AG20443 (cell line): ENCODE data around the gene LFNG.

Experiments used
- DNase-seq: peaks from one replicate; pipeline ENCODE4 v3.0.0; 2012; ENCODE audit warnings: low spot score, mixed read lengths

Gene LFNG

DNA sequence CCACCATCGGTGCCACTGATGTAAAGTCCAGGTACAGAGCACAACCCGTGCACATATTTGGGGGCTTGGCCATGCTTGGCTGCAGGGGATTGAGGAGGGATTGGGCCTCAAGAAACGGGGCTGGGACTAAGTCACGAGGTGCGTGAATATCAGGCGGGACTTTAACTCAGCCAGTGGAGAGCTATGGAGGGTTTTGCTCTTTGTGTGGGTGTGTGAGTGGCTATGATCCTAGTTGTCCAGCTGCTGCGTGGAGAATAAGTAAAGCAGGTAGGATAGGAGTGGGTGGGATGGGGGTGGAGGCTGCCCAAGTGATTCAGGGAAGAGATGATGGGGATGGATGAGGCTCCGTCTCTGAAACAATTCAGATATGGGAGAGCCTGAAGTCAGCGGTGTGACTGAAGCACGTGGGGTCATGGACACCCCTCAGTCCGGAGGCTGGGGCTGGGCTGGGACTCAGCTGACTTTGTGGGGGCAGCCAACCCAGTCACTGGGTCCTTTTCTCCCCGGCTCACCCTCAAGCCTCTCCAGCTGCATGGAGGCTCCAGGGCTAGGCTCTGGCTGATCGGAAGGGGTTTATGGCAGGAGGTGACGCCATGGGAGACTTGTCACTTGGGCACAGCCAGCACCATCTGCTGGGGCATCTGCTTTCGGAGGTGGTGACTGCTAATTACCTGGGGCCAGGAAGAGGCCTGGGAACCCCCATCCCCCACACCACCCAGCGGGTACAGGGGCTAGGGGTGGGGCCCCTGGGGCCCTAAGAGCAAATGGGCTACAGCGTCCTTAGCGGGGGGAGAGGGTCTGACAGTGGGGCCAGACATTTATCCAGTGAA lies 1.7 kb upstream of the LFNG start:
- DNase-seq: no peak

DNA sequence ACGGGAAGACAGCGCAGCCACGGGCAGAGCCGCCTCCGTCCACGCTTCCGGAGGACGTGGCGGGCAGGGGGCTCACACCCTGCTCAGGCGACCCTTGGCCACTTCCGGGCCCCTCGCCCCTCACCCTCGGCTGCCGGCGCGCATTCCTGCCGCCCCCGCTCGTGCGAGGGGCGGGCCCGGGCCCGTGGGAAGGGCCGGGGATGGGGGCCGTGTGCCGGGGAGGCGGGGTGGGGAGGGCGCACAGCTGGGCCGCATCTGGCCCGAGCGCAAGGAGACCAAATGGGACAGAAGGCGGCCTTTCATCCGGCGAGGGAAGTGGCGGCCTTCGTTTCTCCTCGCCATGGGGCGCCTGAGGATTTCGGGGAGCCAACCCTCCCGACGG lies 846 bp upstream of the LFNG start:
- DNase-seq: no peak

- peak; percentile 39 for DNase-seq
Measured at GRCh38 chr7:2520131-2520760, 672 bp downstream of the LFNG start.

- DNase-seq: no peak
Measured at GRCh38 chr7:2520761-2521290, 1.3 kb downstream of the LFNG start.

GRCh38 chr7:2521341-2521745 lies 1.8 kb downstream of the LFNG start:
- no peak for DNase-seq

- DNase-seq: no peak
Measured at GRCh38 chr7:2521952-2522591, 2.5 kb downstream of the LFNG start.

GRCh38 chr7:2522780-2523433 lies 3.3 kb downstream of the LFNG start:
- DNase-seq: peak; percentile 33

GRCh38 chr7:2523461-2523936 lies 3.9 kb downstream of the LFNG start:
- no peak for DNase-seq

- peak; percentile 76 for DNase-seq
Measured at GRCh38 chr7:2523941-2524807, 4.6 kb downstream of the LFNG start.

DNA sequence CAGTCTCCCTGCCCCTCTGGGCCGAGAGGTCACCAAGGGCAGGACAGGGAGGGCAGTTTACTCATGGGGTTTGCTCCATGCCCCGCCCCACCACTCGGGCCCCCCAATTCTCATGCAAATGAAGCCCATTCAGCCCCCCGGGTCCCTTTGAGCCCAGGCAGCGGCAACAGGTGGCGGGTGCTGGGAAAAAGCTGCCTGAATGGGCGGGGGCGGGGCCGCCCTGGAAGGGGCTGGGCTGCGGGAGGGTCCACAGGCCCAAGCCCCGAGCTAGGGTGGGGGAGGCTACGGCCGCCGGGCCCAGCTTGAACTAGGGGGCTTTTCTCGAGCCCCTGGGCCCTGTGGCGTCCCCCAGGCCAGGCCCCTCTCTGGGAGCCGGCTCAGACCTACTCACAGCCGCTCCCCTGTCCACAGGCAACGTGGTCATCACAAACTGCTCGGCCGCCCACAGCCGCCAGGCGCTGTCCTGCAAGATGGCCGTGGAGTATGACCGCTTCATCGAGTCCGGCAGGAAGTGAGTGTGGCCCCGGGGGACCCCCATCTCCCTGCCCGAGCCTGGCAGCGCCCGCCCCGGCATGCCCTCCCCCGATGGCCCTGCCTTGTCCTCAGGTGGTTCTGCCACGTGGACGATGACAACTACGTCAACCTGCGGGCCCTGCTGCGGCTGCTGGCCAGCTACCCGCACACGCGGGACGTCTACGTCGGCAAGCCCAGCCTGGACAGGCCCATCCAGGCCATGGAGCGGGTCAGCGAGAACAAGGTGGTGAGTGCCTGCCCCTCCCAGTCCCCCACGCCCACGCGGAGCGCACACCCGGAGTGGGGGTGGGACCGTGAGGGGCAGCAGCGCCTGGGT lies 5.5 kb downstream of the LFNG start:
- no peak for DNase-seq

GRCh38 chr7:2525658-2526630 lies 6.4 kb downstream of the LFNG start:
- no peak for DNase-seq

- DNase-seq: no peak
Measured at GRCh38 chr7:2526659-2527504, 7.3 kb downstream of the LFNG start.

- peak; percentile 72 for DNase-seq
Measured at GRCh38 chr7:2527505-2528467, 8.2 kb downstream of the LFNG start.

DNA sequence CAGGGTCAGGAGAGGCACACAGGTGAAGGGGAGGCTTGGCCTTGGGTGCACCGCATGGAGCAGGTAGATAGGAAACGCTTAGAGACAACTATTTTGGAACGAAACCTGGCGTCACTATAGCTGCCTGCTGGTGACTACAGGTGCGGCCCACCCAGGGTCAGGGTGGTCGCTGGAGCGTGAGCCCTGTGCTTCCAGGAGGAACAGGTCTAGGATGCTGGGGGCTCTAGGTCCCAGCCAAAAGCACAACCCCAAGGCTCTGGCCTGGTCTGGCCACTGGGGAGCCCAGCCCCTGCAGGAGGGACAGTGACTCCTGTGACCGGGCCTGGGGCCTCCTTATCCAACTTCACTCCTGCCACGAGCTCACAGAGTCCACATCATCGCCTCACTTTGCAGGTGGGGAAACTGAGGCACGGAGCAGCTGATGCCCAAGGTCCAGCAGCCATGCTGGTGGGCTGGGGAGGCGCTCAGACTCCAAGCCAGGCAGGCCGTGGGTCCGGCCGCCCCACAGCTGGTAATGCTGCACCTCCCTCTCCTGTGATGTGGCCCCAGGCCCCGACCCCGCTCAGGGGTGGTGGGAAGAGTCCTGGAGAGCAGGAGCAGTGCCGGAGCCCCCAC lies 9.0 kb downstream of the LFNG start:
- DNase-seq: no peak

- peak; percentile 89 for DNase-seq
Measured at GRCh38 chr7:2529161-2530070, 9.8 kb downstream of the LFNG start.
